HepG2 (cell line): ENCODE data around the gene C1QTNF6. TPM values are rescaled to one million over a fixed set of nuclear protein-coding genes. Genes with fewer than 3 reads are reported as not detected.

Source experiments
- FOXC1 ChIP-seq: sonication (generic); formaldehyde crosslinking; IDR thresholded peaks from 2 replicates; pipeline ENCODE4 v1.8.0; 2022; ENCODE audit warnings: mild to moderate bottlenecking, missing genetic modification reagents, borderline replicate concordance
- FOXJ3 ChIP-seq: sonication (generic); formaldehyde crosslinking; IDR thresholded peaks from 2 replicates; pipeline ENCODE4 v1.4.0; 2020; ENCODE audit warnings: missing genetic modification reagents, mild to moderate bottlenecking, borderline replicate concordance
- ISL2 ChIP-seq: sonication (generic); formaldehyde crosslinking; IDR thresholded peaks from 2 replicates; pipeline ENCODE4 v1.5.0; 2020; ENCODE audit warnings: missing genetic modification reagents
- KDM5A ChIP-seq: fragments of 200-600 bp; sonication (generic); IDR thresholded peaks from 2 replicates; pipeline ENCODE4 v1.7.0; 2018; ENCODE audit warnings: antibody characterized with exemption, mild to moderate bottlenecking, low read length, borderline replicate concordance
- MED1 ChIP-seq: sonication (generic); formaldehyde crosslinking; IDR thresholded peaks from 2 replicates; pipeline ENCODE4 v1.4.0; 2020; ENCODE audit warnings: missing genetic modification reagents
- NFAT5 ChIP-seq: sonication (generic); formaldehyde crosslinking; IDR thresholded peaks from 2 replicates; pipeline ENCODE4 v1.4.0; 2020; ENCODE audit warnings: missing genetic modification reagents
- NFYC ChIP-seq: IDR thresholded peaks from 2 replicates; pipeline ENCODE4 v1.6.1; 2016; ENCODE audit warnings: missing genetic modification reagents, missing compliant biosample characterization
- NRL ChIP-seq: sonication (generic); formaldehyde crosslinking; IDR thresholded peaks from 2 replicates; pipeline ENCODE4 v1.5.0; 2020; ENCODE audit warnings: missing genetic modification reagents, mild to moderate bottlenecking, moderate library complexity, borderline replicate concordance
- PATZ1 ChIP-seq: sonication (generic); formaldehyde crosslinking; IDR thresholded peaks from 2 replicates; pipeline ENCODE4 v1.4.0; 2020; ENCODE audit warnings: missing genetic modification reagents
- PAWR ChIP-seq: sonication (generic); formaldehyde crosslinking; IDR thresholded peaks from 2 replicates; pipeline ENCODE4 v1.4.0; 2020; ENCODE audit warnings: missing genetic modification reagents, mild to moderate bottlenecking, borderline replicate concordance
- PHF5A ChIP-seq: IDR thresholded peaks from one replicate; pipeline ENCODE4 v1.6.1; 2018; ENCODE audit warnings: low read depth, missing genetic modification reagents; ENCODE audit not compliant: unreplicated experiment
- PLRG1 ChIP-seq: fragments of 450-650 bp; conservative IDR thresholded peaks from 2 replicates; pipeline ENCODE4 v1.6.1; 2016
- POLR2AphosphoS5 ChIP-seq: IDR thresholded peaks from 2 replicates; pipeline ENCODE4 v1.6.1; 2012; ENCODE audit warnings: low read depth, low read length
- SKI ChIP-seq: fragments of 450-650 bp; IDR thresholded peaks from one replicate; pipeline ENCODE4 v1.6.1; 2018; ENCODE audit warnings: mild to moderate bottlenecking; ENCODE audit not compliant: partially characterized antibody
- SMC3 ChIP-seq: IDR thresholded peaks from 2 replicates; pipeline ENCODE4 v1.6.1; 2011; ENCODE audit warnings: low read length, improper control_type of control experiment
- SUZ12 ChIP-seq: fragments of 150-350 bp; IDR thresholded peaks from 2 replicates; pipeline ENCODE4 v1.6.1; 2014; ENCODE audit warnings: low read depth, low read length
- ZBTB34 ChIP-seq: sonication (generic); formaldehyde crosslinking; IDR thresholded peaks from 2 replicates; pipeline ENCODE4 v1.8.0; 2022; ENCODE audit warnings: mild to moderate bottlenecking, missing genetic modification reagents
- ZNF460 ChIP-seq: sonication (generic); formaldehyde crosslinking; IDR thresholded peaks from 2 replicates; pipeline ENCODE4 v1.5.1; 2020; ENCODE audit warnings: missing genetic modification reagents, mild to moderate bottlenecking, borderline replicate concordance
- ZNF790 ChIP-seq: sonication (generic); formaldehyde crosslinking; IDR thresholded peaks from 2 replicates; pipeline ENCODE4 v1.8.0; 2022; ENCODE audit warnings: missing genetic modification reagents, mild to moderate bottlenecking, borderline replicate concordance
- polyA plus RNA-seq, 8 experiments: library from polyadenylated mRNA; depleted of rRNA in 3 of 8; stranded (reverse) in 7 of 8; unstranded in 1 of 8; fragments of >200 nt; fragmentation: Illumina TruSeq in 4 of 8; extraction: Trizol in 4 of 8; gene quantifications; 2 replicates each; pipeline versions ENCODE4 v1.2.1 to v1.2.3, GENCODE V29; 2011 to 2016; ENCODE audit warnings: low read depth in 4 of 8, missing spikeins in 1 of 8, mixed read lengths in 1 of 8; ENCODE audit not compliant: insufficient read depth in 1 of 8
- total RNA-seq, 5 experiments: library from RNA; depleted of rRNA; stranded (reverse); fragments of >200 nt; fragmentation: Illumina TruSeq; extraction: Trizol; gene quantifications; 2 replicates each; pipeline ENCODE4 v1.2.3, GENCODE V29; 2016; ENCODE audit warnings: low read depth in 1 of 5

C1QTNF6 gene
- total and polyA plus RNA-seq, 2 of the 13 experiments (the other 11 are each of a cell fraction or from before 2014, with no cell fraction given): 2.7 to 6.9 TPM

- no peak; the same call in 1 of the 2 replicates for TF ChIP-seq ZBTB34 (CRISPR knock-in tag)
- TF ChIP-seq PAWR (CRISPR knock-in tag): no peak
- no peak for TF ChIP-seq ZNF790 (CRISPR knock-in tag)
- peak; percentile 23 for TF ChIP-seq PHF5A (CRISPR knock-in tag)
- TF ChIP-seq SUZ12: no peak
- no peak for TF ChIP-seq NFAT5 (CRISPR knock-in tag)
- TF ChIP-seq PATZ1: peak; percentile 61
- TF ChIP-seq NRL (CRISPR knock-in tag): peak; percentile 18; the same call in 1 of the 2 replicates
- peak; percentile 16; the same call in 1 of the 2 replicates for TF ChIP-seq SMC3
- peak; percentile 96 for TF ChIP-seq FOXC1 (CRISPR knock-in tag)
- peak; percentile 64 for TF ChIP-seq ISL2
- TF ChIP-seq SKI: peak; percentile 49
- TF ChIP-seq KDM5A: no peak
- TF ChIP-seq NFYC: no peak
- peak; percentile 73 for TF ChIP-seq MED1 (CRISPR knock-in tag)
- peak; percentile 95 for TF ChIP-seq POLR2AphosphoS5
- peak; percentile 71; the same call in 1 of the 2 replicates for TF ChIP-seq FOXJ3
- no peak for TF ChIP-seq ZNF460 (CRISPR knock-in tag)
- no peak for TF ChIP-seq PLRG1
Observed at GRCh38 chr22:37199103-37199759, 11.2 kb upstream of the C1QTNF6 start (continued).
